ENCODE results near the gene GATD1.
A peak's percentile ranks its signal among the peaks of the same experiment; 100 is the strongest.

The GATD1 gene

DNA sequence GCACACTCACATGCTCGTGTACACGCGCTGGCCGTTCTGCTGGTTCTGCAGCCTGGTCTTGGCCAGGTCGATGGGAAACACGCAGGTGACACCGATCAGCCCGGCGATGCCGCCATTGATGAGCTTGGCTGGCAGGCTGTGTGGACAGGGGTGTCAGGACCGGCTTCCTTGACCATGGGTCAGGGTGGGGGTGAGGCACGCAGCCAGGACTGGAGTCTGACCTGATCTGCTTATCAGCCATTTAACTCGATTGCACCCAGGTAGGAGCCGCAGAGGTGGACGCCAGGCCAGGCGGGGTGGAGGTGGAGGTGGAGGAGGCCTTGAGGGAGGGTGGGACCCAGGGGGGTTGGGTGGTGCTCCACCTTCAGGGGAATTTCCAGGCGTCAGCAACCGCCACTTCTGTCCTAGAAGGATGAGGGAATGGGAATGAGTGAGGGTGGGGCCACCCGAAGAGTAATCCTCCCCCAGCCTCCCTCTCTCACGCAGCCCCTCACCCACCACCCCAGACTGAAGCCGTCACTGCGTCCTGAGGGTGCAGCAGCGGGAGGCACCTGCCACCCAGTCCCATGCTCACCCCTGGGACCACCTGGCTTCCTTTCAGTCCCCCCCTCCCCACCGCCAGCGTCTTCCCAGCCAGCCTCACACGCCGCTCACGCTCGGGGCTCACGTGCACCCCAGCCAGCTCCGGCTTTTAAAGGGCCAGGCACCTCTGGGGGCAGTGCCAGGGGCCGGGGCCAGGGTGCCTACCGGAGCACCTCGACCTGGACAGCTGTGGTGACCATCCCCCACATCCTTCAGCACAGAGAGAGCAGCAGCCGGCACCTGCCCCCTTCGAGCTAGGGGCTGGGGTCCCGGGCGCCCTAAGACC, 17.7 kb upstream of the GATD1 start:
- no peak for DNase-seq

DNA sequence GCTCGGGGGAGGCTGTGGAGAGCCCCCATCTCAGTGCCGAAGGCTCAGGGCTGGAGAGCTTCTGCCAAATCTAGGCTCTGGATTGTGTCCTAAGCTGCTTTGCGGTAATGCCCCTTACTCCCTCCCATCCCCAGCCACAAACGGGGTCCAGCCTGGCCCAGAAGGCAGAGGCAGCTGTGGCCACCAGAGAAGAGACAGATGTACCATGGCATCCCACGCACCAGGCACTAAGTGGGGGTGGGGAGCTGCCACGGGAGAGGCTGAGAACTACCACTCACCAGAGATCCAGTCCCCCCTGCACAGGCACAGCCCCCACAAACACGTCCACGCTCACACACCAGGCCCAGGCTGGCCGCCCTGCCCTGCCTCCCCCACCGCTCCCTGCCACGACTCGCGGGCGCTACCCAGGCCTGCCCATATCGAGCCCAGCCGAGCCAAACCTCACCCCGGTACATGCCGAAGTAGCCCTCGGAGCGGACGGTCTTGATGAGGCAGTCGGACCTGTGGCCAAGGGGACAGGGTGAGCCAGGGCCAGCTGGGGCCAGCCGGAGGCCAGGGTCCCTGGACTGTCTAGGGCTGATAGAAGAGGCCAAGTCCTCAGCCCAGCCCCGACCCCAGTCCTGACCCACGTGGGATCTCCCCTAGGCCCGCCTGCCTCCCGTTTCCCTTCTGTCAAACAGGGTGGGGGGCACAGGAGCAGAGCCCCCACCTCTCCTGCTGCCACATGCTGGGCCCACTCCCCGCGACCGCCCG, 16.9 kb upstream of the GATD1 start:
- DNase-seq, result no peak

DNA sequence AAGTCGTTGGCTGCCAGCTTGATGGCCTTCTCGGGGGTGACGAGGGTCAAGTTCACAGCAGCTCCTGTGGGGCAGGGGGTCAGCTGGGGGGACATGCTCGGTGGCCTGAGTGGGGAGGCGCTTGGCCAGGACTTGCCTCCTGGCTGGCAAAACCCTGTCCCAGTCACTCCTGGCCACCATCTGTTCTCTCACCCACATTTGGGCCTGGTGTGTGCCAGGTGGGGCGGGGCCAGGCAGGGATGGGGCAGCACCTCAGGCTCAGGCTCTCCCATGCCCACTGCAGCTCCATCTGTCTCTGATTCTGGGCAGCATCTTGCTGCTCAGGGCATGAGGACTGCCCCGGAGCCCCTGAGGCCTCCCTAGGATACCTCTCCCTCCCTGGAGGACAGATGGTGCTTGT, 16.3 kb upstream of the GATD1 start:
- peak; percentile 83 to 89 for DNase-seq

DNA sequence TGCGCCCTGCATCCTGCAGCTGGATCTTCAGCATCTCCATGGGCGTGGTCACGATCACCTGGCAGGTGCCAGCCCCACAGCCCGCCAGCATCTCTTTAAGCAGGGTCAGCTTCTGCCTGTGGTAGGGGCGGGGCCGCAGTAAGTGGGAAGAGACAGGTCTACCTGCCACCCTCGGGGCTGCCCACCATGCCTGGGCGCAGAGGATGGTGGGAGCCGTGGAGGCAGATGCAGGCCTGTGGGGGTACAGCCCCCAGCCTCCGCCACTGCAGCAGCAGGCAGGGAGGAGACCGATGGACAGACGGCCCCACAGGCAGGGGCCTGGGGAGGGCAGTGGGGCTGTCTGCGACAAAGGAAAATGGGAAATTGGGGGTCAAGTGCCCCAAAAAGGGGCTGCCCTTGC, 15.6 kb upstream of the GATD1 start:
- DNase-seq, result no peak

DNA sequence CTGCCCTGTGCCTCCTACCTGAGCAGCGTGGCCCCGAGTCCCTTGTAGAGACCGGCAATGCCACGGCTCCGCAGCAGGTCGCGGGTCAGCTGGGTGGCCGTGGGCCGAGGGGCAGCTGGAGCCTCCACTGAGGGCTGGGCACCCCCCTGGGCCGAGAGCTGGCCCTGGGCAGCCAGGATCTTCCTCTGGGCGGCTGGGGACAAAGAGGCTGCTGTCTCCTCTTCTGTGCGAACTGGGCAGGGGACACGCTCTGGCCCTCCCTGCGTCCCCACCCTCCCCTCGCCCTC, 15.2 kb upstream of the GATD1 start:
- DNase-seq, result no peak

DNA sequence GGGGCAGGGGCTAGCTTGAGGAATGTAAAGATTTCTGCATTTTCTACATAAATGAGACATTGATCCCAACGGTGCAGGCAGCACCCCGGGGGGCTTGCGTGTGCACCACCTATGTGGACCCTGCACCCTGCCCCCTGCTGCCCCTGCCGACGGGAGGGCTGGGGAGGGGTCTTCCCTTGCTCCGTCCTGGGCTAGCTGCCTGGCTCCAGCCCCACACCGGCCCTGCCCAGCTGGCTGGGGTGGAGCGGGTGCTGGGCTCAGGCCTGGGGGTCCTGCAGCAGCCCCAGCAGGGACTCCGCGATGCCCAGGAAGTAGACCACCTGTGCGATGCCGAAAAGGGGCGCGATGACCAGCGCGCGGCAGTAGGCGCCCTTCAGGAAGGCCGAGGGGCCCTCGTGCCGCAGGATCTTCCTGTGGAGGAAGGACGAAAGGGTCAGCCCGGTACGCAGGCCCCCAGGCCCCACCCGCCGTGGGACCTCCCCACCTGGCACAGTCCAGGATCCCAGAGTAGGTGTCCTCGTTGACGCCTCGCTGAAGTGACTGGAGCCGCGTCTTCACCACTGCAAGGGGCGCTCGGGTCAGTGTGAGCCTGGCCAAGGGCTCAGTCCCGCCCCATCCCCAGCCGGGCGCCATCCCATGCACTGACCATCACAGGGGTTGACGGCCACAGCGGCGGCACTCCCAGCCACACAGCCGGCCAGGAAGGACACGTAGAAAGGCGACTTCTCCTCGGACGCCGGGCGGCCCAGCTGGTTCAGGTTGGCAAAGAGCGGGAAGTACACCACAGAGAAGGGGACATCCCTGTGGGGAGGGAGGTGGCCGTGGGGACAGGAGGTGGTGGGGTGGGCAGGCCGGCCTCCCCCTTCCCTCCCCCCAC, 14.6 kb upstream of the GATD1 start:
- no peak for DNase-seq

DNA sequence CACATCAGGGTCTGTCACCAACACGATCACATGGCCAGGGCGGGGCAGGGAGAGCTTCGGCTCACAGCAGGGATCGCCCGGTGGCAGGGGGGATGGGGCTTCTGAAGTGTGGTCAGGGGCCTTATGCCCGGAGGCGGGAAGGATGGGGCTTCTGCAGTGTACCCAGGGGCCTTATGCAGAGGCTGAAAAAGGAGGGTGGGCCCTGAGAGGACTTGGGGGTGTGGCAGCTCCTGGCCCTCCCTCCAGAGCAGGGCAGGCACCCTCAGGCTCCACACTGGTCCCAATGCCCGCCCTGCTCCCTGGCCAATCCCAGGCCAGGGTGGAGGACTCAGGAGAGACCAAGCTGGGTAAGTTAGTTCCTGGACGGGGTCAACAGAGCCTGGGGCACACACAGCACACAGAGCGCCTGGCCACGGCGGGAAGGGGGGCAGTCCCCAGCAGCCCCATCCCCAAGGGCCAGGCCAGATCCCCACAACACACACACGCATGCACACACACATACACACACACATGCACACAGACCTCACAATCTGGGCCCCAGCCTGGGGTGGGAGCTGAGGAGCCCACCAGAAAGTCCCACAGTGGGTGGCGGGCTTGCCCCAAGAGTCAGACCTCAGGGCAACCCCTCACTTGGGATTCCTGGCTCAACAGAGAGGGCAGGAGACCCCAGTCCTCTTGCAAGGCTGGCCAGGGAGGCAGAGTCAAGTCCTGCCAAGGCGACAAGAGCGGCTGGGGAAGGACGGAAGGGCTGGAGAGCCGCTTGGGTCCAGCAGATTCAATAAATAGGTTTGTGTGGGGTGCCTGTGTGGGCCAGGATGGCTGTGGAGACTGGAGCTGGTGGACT, 13.7 kb upstream of the GATD1 start:
- DNase-seq, result no peak

DNA sequence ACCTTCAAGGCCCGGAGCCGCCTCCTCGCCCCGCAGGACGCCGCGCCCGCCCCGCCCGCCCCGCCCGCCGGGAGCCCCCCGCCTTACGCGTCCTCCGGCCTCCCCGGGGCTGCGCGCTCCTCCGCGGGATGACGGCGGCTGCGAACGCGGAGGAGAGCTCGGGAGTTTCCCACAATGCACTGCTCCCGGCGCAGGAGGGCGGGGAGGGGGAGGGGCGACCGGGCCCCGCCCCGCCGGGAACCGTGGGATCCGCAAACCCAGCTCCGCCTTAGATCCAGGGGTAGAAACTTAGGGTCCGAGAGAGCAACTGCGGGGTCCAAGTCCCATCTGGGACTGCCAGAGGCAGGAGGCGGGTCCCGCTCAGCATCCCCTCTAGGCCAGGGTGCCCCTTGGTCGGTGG, 12.7 kb upstream of the GATD1 start, which contains the start of gene CEND1:
TSS of gene CEND1 (minus strand) at position 148 of the 400 bp plus-strand sequence. CDS start 1,514 bp downstream, outside the sequence.
- no peak for DNase-seq

DNA sequence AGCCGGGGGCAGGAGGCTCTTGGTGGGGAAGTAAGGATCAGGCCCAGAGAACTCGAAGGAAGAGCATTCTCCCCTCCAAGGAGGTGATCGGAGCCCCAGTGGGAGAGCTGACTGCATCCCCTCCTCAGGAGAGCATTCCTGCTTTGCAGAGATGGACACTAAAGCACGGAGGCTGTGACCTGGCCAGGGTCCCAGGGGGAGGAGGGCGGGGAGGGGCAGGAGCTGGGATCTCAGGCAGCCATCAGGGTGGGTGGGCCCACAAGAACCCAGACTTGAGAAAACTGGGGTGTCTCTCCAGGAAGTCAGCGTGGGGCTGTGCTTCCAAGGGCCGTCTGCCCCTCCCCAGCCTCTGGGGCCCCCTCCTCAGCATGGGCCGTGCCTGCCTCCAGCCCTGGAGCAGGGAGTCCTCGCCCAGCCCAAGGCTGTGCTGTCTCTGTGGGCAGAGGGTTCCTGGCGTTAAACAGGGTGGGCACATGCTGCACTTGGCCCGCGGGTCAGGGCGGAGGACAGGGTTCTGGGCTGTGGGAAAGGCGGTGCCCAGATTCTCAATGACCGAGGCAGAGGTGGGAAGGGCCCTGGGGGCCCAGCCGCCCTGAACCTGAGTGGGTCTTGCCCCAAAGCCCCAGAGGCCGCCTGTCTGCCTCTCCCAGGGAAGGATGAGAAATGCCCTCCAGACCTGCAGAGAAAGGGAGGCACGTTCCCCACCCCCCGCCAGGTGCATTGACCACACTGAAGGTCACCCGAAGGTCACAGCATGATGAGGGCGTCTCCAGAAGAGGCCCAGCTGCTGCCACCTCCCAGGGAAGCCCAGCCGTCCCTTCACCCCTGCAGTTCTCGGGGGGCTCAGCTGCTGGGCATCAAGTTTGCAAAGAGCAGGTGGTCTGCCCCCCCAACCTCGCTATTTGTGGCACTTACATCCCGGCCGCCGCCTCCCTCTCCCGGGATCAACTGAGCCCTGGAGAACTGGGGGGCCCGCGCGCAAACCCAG, 12.0 kb upstream of the GATD1 start:
- DNase-seq, result no peak

DNA sequence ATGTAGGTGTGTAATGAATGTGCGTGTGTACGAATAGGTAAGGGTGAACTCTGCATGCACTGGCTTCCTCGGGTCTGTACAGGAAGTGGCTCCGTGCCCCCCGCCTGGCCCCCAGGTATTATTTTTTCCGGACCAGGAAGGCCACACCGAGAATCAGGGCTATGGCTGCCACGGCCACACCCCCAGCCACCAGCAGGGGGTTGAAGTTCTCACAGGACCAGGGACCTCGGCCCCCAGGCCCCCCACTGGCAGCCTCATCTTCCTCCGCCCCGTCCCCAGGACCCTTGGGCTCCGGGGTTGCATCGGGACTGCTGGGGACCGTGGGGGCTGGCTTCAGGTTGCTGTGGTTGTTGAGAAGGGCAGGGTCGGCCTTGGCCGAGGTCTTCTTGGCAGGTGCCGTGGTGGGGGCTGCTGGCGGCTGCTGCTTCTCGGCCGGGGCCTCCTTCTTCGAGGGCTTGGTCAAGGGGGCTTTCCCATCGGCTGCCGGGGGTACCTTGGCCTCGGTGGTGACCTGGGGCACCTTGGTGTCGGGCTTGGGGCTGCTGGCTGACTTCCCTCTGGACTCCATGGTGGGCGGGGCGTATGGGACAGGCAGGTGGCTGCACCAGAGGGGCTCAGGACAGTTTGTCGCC, 10.8 kb upstream of the GATD1 start:
- DNase-seq, result no peak

DNA sequence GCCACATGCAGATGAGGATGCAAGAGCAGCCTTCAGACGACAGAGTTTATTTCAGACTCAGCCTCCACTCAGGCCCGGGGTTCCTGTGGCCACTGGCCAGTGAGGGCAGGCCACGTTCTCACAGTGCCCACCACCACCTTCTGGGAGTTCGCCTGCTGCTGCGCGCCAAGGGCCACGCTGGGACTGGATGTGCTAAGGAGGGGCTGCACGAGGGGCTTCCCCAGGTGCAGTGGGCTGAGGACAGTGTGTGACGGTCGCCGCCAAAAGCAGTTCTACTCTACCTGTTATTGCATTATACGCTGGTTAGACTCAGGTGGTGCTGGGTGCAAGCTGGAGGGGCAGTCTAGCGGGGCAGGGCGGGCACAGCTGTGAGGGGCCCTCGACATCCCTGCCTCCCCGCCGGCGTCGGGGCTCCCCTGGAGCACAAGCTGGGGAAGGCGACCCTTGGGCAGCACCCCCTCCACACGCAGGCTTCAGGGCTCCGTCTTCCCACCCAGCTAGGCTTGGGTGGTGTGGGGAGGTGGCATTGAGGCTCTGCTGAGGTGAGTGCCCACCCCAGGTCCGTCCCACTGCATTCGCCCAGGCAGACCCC, 9.9 kb upstream of the GATD1 start:
- DNase-seq, result no peak

DNA sequence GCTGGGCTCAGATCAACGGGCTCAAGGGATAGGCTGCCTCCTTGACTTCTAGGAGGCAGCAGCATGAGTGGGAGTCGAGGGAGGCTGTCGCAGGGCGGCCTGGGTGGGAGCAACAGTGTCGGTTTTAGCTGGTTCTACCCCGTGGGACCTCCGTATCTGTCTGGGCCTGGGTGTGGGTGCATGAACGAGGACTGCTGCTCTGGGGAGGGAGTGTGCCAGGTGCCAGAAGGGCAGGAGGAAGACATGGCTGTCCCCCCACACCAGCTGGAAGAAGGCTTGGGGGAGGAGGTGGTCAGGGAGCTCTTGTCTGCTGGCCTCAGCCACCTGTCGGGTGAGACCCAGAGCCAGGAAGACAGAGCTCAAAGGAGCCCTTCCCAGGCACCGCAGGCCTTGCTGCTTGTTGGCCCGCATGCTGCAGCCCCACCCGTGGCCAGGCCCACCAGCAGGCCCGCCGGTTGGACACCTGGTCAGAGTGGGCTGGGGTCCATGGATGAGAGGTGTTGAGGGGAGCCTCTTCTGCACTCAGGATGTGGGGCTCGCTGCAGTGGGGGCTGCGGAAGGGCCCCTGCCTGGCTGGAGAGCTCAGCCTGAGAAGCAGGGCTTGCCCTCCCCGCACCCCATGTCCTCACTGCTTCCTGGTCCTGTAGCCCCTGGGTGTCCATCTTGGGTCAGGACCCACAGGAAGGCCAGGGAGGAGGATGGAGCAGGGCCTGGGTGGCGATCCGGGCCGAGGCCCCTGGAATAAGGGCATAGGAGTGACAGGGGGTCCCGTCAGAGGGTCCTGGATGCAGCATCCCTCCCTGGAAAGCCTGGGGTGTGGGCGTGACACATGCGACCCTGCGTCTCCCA, 9.2 kb upstream of the GATD1 start:
- DNase-seq, result no peak

DNA sequence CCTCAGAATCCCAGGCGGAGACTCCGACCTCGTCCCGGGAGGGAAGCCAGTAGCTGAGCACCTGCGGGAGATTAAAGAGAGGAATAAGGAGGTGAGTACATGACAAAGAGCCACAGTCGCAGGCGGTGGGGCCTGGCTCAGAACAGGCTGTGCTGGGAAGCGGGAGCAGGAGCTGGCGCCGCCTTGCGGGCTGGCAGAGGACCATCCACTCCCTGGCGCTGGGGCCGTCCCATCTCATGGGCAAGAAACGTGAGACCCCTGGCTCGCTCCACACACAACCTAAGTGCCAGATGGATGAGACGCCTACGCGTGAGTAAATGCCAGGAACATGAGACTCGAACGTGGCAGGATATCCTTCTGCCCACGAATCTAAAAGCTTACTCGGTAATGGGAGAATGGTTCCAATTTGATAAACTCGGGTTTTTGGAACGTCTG, 6.3 kb upstream of the GATD1 start:
- DNase-seq, result peak; percentile 80 to 94

DNA sequence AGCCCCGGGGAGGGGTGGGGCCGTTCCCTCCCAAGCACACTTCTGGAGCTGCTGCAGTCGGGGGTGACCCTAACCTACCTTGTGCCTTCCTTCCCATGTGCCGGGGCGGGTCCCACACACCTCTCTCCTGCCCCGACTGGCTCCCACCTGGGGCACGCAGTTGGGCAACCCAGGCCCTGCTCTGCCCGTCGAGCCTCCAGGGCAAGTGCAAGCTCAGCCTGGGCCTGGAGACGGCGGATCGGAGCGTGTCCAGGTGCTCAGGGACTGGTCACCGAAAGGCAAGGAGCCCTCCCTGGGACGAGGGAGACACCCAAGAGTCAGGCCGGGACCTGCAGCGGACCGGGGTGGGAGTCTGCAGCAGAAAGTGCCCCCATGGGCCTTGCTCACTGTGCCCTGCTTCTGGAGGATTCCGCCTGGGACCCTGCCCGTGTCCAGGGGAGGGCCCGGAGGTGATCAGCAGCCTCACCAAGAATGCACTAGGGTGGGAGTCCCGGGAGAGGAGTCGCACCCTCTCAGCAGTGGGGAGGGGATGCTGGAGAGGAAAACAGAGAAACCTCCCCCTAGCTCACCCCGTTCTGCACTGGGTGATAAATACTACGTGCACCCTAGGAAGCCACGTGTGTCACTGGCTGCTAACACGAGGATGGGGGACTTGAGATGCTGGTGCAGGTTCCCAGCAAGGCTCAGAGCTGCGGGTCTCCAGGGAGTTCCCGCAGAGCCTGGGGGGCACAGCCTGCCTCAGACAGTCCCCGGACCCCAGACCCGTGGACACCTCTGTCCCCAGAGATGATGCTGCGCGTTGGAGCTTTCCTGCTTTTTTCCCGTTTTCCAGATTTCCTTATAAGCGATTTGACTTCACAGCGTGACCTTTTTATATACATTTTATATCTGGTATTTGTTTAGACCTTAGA, 5.2 kb upstream of the GATD1 start:
- no peak for DNase-seq

DNA sequence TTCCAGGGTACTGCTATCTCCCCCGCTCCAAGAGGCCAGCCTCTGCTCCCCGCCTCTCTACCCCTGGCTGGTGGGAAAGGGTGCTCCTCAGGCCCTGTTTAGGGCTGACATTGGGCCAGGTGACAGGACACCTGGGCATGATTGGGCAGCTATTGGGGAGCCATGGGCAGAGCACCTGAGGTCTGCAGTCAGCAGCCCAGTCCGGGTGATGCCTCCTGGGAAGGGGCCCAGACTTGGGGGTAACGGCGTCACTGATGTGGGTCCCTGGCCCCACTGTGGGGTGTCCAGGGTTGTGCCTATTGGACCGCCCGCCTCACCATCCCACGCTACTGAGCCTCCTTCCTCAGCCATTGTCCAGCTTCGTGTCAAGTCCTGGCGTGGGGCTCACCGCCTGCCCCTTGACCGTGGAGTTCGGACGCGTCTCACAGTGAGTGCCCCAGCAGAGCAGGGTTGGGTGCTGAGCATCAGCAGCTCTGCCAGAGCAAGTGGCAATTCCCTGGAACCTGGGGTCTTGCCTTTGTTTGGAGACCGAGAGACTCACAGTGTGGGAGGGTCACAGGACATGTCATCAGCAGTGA, 2.8 kb upstream of the GATD1 start:
- DNase-seq, result no peak

DNA sequence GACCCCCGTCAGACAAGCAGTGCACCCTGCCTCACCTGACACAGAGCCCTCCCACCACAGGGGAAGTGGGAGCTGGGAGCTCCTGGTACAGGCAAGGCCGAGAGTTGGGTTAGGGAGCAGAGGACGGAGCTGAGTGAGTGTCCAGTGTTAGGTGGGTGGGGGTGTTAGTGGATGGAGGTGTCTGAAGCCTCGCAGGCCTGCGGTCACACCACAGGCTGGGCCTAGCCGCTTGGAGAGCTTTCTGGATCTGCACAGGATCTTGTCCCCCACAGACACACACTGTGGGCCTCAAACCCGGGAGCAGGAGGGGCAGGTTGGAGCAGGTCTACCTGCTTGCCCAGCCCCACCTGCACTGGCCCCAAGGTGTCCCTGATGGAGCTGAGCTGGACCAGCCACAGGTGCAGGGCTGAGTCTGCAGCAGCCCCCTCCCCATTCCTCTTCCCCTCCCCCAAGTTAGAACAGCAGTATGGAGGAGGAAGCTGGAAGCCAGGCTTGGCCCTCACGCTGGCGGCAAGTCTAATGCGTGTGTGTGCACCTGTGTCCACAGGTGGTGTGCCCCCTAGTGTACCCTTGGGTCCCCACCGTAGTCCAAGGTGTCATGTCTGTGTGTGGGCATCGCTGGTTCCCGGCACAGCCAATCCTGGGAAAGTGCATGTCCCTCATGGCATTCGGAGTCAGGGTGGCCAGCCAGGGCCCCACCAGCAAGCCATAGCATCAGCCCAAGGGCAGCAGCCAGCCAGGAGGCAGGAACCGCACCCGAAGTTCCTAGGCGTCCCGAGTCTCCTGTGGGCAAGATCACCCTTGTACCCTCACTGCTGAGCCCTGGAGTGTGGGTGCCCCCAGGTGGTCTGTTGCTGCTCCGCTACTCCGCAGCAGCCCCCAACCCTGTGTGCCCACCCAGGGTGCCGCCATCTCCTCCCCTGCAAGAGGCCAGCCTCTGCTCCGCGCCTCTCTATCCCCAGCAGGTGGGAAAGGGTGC, 2.0 kb upstream of the GATD1 start:
- no peak for DNase-seq
